Common myeloid progenitor, CD34-positive (primary cell): ENCODE results near the gene SULT4A1.
"Not testable (repeated sequence)": the region's sequence is repeated elsewhere in the genome, so short reads cannot be mapped to it uniquely, and the experiment has no call there.

Source experiments
- CTCF ChIA-PET: fragments of 350-600 bp; sonication (Branson Sonifier 250); formaldehyde crosslinking; loops from one replicate; lab custom pipeline; 2021; ENCODE audit warnings: antibody characterized with exemption; lab: Charles Lee
- POLR2A ChIA-PET: fragments of 350-600 bp; sonication (Branson Sonifier 250); formaldehyde crosslinking; loops from one replicate; lab custom pipeline; 2021; ENCODE audit warnings: antibody characterized with exemption; lab: Charles Lee
- DNase-seq, 3 donors: peaks; one replicate each; pipeline versions ENCODE4 v3.0.0 to v3.0.0-alpha.2; 2013
- H3K27ac ChIP-seq, 2 experiments: 1 replicate in 1 of 2; 2 replicates in 1 of 2; pipeline ENCODE4 v1.7.0; 2013; ENCODE audit warnings: inconsistent platforms in 2 of 2, low read length in 2 of 2, mild to moderate bottlenecking in 2 of 2, low read depth in 1 of 2, moderate library complexity in 1 of 2; ENCODE audit not compliant: severe bottlenecking in 2 of 2, insufficient read depth in 1 of 2, poor library complexity in 1 of 2
- H3K27me3 ChIP-seq, 5 experiments: replicated peaks in 2 of 5; 1 replicate in 3 of 5; 2 replicates in 2 of 5; pipeline versions ENCODE4 v1.6.1 to v1.7.0; 2013; ENCODE audit warnings: low read length in 4 of 5, mild to moderate bottlenecking in 2 of 5, moderate library complexity in 2 of 5, inconsistent platforms in 1 of 5; ENCODE audit not compliant: insufficient read depth in 5 of 5, control insufficient read depth in 4 of 5
- H3K36me3 ChIP-seq, 4 experiments: 1 replicate in 2 of 4; 2 replicates in 2 of 4; pipeline versions ENCODE4 v1.6.1 to v1.7.0; 2013; ENCODE audit warnings: low read length in 3 of 4, control low read depth in 1 of 4, mild to moderate bottlenecking in 1 of 4; ENCODE audit not compliant: control insufficient read depth in 4 of 4, insufficient read depth in 4 of 4
- H3K4me1 ChIP-seq, 4 experiments: 1 replicate in 3 of 4; 2 replicates in 1 of 4; pipeline versions ENCODE4 v1.6.1 to v1.7.1; 2013; ENCODE audit warnings: low read length in 3 of 4, mild to moderate bottlenecking in 3 of 4, control low read depth in 1 of 4, inconsistent platforms in 1 of 4, moderate library complexity in 1 of 4; ENCODE audit not compliant: control insufficient read depth in 4 of 4, insufficient read depth in 4 of 4; ENCODE audit errors: control extremely low read depth in 1 of 4
- H3K4me3 ChIP-seq, 7 experiments: 1 replicate in 4 of 7; 2 replicates in 3 of 7; pipeline versions ENCODE4 v1.5.1 to v1.7.0; 2013; ENCODE audit warnings: mild to moderate bottlenecking in 7 of 7, low read length in 6 of 7, moderate library complexity in 6 of 7, inconsistent platforms in 2 of 7, low read depth in 2 of 7, control low read depth in 1 of 7; ENCODE audit not compliant: insufficient read depth in 4 of 7, control insufficient read depth in 1 of 7; ENCODE audit errors: extremely low read depth in 1 of 7
- H3K9me3 ChIP-seq, 5 experiments: 1 replicate in 4 of 5; 2 replicates in 1 of 5; pipeline versions ENCODE4 v1.6.1 to v1.7.1; 2013; ENCODE audit warnings: low read length in 4 of 5, mild to moderate bottlenecking in 2 of 5, inconsistent platforms in 1 of 5, low read depth in 1 of 5, moderate library complexity in 1 of 5; ENCODE audit not compliant: control insufficient read depth in 4 of 5, insufficient read depth in 2 of 5; ENCODE audit errors: control extremely low read depth in 1 of 5
- WGBS: methylation state at CpG from one replicate; pipeline ENCODE4 v1.1.5; 2013; ENCODE audit not compliant: insufficient coverage; 5-methylcytosine and 5-hydroxymethylcytosine counted together

The SULT4A1 gene

GRCh38 chr22:43903033-43903432, 40.7 kb upstream of the SULT4A1 start:
- H3K9me3 ChIP-seq, DNase-seq, H3K4me1 ChIP-seq, POLR2A ChIA-PET, H3K36me3 ChIP-seq, H3K27ac ChIP-seq, H3K4me3 ChIP-seq: not testable (repeated sequence)
- 77% methylated on average over 6 of the region's 12 CpGs for WGBS
- H3K27me3 ChIP-seq: peaks cover 0 to 13% (median 5%) of the 10 kb centered on the region in 5 experiments
- CTCF ChIA-PET: interaction anchor here (1.4 kb wide), 1 partner anchor 18 kb away, joined by 5 read pairs; no protein-coding TSS in a partner anchor

- WGBS: 88% methylated on average over 5 of the region's 5 CpGs
- H3K4me3 ChIP-seq: no peak overlapping the region
- POLR2A ChIA-PET: no interaction called here
- no peak for DNase-seq
- no peak overlapping the region for H3K27ac ChIP-seq
- H3K36me3 ChIP-seq: no peaks in the 10 kb centered on the region
- H3K27me3 ChIP-seq: peaks cover 0 to 13% (median 2%) of the 10 kb centered on the region in 5 experiments
- H3K4me1 ChIP-seq: no peaks in the 10 kb centered on the region
- H3K9me3 ChIP-seq: no peaks in the 10 kb centered on the region
- CTCF ChIA-PET: no interaction called here
Measured at GRCh38 chr22:43901976-43902643, 39.8 kb upstream of the SULT4A1 start.

GRCh38 chr22:43900206-43900605, 37.9 kb upstream of the SULT4A1 start:
- WGBS: 55% methylated on average over 7 of the region's 7 CpGs
- POLR2A ChIA-PET: no interaction called here

DNA sequence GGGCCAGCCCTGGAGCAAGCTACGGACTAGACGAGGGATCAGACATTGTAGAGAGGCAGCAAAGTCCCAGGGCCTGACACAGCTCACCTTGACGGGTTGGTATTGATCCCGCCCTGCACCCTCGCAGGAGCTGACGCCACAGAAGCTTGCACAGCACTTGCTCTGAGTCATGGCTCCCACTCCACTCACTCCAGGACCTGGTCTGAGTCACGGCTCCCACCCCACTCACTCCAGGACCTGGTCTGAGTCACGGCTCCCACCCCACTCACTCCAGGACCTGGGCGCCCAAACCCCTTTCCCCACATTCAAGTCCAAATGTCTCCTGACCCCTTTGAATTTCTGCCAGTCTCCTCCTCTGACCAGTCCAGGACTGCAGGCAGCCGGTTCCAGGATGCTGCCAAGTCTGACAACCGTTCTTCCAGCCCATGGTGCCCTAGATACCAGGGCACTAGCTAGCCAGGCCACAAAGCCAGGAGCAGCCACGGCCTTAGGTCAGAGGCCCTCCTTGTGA, 35.5 kb upstream of the SULT4A1 start:
- H3K4me3 ChIP-seq: no peak overlapping the region
- POLR2A ChIA-PET: no interaction called here
- no peaks in the 10 kb centered on the region for H3K36me3 ChIP-seq
- H3K27me3 ChIP-seq: peaks cover 0 to 39% (median 11%) of the 10 kb centered on the region in 5 experiments
- H3K27ac ChIP-seq: no peak overlapping the region
- DNase-seq: no peak
- CTCF ChIA-PET: interaction anchor here (1.5 to 1.7 kb wide), 3 partner anchors 11 to 48 kb away, joined by 4 to 7 read pairs (median 4); no protein-coding TSS in a partner anchor
- no peaks in the 10 kb centered on the region for H3K9me3 ChIP-seq
- no peaks in the 10 kb centered on the region for H3K4me1 ChIP-seq
- 91% methylated on average over 12 of the region's 12 CpGs for WGBS

More at GRCh38 chr22:43900206-43900605, 37.9 kb upstream of the SULT4A1 start:
- no peak for DNase-seq
- H3K9me3 ChIP-seq: no peaks in the 10 kb centered on the region
- H3K4me3 ChIP-seq: no peak overlapping the region
- peaks cover 0 to 22% (median 2%) of the 10 kb centered on the region in 5 experiments for H3K27me3 ChIP-seq
- no peaks in the 10 kb centered on the region for H3K36me3 ChIP-seq
- H3K4me1 ChIP-seq: no peaks in the 10 kb centered on the region
- H3K27ac ChIP-seq: no peak overlapping the region
- CTCF ChIA-PET: interaction anchor here (1.3 kb wide), 1 partner anchor 18 kb away, joined by 3 read pairs; no protein-coding TSS in a partner anchor

GRCh38 chr22:43895986-43896645, 33.8 kb upstream of the SULT4A1 start:
- H3K27ac ChIP-seq: no peak overlapping the region
- ChIA-PET CTCF (interaction anchor here (1.5 kb wide), 1 partner anchor 50 kb away, joined by 7 read pairs; no protein-coding TSS in a partner anchor), POLR2A (no interaction called here)
- H3K4me1 ChIP-seq: peaks cover 0 to 7% (median 3%) of the 10 kb centered on the region in 4 experiments
- H3K36me3 ChIP-seq: no peaks in the 10 kb centered on the region
- no peaks in the 10 kb centered on the region for H3K9me3 ChIP-seq
- peaks cover 0 to 50% (median 16%) of the 10 kb centered on the region in 5 experiments for H3K27me3 ChIP-seq
- H3K4me3 ChIP-seq: no peak overlapping the region
- WGBS: 48% methylated on average over 5 of the region's 11 CpGs
- DNase-seq: no peak

DNA sequence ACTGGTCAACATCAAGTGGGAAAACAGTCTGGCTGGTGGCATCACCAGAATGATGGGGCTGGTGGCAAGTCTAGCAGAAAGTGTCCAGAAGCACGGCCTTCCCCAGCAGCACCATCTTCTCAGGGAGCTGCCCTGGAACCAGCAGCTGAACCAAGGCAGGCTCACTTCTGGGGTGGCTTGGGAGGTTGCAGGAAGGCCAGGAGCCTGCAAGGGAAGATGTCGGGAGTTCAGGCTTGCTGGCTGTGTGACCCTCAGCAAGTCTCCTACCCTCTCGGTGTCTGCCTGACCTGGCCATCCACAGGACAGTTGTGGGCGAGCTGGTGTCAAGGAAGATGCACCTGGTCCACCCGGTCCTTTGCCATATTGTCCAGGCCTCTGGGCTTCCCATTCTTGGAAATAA, 31.8 kb upstream of the SULT4A1 start:
- POLR2A ChIA-PET: no interaction called here
- peaks cover 0 to 70% (median 23%) of the 10 kb centered on the region in 5 experiments for H3K27me3 ChIP-seq
- no peaks in the 10 kb centered on the region for H3K9me3 ChIP-seq
- DNase-seq: no peak
- CTCF ChIA-PET: interaction anchor here (0.7 kb wide), 1 partner anchor 39 kb away, joined by 3 read pairs; no protein-coding TSS in a partner anchor
- peaks cover 0 to 8% (median 4%) of the 10 kb centered on the region in 4 experiments for H3K4me1 ChIP-seq
- H3K36me3 ChIP-seq: no peaks in the 10 kb centered on the region
- WGBS: 94% methylated on average over 4 of the region's 5 CpGs
- no peak overlapping the region for H3K27ac ChIP-seq
- no peak overlapping the region for H3K4me3 ChIP-seq
